Measurements from ENCODE around the gene FOXN3.

The FOXN3 gene

DNA sequence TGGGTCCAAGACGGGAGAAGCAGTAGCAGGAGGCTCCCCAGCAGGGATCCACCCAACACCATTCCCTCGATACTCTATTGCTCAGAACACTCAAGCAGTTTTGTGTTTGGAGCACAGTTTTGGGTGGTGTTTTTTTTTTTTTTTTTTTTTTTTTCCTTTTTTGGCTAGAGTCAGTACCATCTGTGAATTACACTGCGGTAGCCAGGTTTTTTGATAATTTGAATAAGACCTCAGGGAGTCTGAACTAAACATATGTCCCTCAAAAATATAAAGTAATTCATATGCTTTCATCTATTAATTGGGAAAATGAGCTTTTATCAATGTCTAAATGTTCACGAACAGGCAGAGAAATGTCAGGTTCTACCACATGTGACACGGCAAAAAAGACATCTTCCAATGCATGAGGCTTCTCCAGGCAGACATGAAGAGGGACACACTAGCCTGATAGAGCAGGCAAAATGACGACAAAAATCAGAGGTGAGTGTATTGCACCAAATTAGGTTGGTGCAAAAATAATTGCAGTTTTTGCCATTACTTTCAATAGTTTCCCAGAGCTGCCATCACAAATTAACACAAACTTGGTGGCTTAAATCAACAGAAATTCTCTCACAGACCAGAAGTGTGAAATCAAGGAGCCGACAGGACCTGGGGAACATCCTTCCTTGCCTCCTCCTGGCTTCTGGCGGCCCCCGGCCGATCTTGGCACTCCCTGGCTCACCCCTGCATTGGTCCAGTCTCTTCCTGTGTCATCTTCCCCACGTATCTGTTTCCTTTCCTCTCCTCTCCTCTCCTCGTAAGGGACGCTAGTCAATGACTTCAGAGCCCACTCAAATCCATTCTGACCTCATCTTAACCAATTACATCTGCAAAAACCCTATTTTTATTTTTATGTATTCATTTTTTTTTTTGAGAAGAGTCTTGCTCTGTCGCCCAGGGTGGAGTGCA, 33.9 kb downstream of the FOXN3 start:
- DNase-seq, result peak; percentile 95

DNA sequence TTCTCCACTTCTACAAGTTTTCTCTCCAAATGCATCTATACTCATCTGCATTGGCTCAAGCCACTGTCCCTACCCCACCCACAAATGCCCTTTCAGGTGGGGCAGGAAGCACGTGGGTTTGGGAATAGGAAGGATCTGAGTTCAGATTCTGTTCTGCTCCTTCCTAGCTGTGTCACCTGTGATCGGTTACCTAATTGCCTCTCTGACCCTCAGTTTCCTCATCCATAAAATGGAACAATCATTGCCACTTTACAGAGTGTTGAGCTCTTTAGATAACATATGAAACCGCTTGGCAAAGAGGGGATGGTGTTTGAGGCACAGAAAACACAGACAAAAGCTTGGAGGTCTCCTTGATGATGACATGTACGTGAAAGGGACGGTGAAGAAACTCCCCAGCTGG, 34.5 kb downstream of the FOXN3 start:
- no peak for DNase-seq

DNA sequence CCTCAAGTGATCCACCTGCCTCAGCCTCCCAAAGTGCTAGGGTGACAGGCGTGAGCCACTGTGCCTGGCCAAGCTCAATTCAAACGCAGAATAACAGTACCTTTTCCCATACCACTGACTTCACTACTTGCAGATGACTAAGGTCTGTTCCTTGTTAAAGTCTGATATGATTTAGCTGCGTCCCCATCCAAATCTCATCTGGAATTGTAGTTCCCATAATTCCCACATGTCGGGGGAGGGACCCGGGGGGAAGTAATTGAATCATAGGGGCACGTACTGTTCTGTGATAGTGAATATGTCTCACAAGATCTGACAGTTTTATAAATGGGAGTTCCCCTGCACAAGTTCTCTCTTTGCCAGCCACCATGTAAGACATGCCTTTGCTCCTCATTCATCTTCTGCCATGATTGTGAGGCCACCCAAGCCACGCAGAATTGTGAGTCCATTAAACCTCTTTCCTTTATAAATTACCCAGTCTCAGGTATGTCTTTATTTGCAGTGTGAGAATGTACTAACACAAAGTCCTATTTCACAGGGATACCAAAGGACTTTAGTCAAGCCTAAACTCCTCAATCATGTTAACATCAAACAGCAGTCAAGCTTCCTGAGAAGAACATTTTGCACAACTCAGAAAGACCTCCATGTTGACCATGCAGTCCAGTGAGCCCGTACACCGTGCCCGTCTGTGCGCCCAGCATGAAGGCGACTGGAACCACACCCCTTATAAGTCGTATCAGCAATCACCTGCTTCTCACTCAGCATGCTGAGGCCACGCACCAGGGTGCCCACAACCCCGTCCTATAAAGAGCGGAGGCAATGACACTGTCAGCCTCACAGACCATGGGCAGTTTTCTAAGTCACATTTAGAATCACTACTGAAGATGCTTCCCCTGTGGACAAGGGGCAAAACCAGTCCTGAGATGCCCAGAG, 36.9 kb downstream of the FOXN3 start:
- DNase-seq, result no peak

- no peak for DNase-seq
These were observed 38.0 kb downstream of the FOXN3 start for GRCh38 chr14:89379006-89379405.

DNA sequence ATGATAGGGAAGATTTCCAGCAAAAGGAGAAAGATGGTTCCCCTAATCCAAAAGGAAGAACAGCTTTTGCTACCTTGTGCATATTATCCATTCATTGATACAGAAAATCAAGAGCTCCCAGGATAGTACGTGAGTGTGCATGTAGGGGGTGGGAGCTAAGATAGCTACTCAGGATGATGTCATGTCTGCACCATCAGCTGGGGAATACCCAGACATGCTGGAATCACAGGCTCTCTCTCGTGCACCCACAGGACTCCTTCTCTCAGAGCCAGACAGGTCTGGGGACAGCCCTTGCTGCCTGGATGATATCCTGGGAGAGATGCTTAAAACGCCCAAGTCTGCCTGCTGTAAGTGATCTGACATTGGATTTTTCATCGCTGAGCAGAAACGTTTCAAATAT, 38.9 kb downstream of the FOXN3 start:
- DNase-seq, result no peak

DNA sequence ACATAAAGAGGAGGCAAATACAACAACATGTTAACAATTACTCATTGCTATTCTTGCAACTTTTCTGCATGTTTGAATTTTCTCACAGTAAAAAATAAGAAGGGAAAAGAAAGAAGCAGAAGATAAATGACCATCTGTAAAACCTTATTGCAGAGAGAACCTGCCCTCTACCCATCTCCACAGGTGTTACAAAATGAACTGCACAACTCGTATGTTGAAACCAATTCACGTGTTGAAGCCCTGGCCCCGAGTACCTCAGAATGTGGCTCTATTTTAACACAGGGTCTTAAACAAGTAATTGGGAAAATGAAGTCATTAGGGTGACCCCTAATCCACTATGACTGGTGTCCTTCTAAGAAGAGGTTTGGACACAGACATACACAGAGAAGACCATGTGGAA, 39.5 kb downstream of the FOXN3 start:
- no peak for DNase-seq

DNA sequence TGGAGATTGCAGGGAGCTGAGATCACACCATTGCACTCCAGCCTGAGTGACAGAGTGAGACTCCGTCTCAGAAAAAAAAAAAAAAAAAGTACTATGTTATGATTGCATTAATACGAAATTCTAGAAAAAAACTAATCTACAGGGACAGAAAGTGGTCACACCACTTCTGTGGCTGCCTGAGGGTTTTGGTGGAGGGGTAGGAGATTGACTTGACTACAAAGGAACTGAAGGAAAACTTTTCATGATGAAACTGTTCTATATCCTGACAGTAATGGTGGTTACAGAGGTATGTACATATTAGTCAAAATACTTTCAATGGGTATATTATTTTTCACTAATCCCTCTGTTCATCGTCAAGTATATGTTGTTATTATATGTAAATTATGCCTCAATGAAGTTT, 42.1 kb downstream of the FOXN3 start:
- no peak for DNase-seq

DNA sequence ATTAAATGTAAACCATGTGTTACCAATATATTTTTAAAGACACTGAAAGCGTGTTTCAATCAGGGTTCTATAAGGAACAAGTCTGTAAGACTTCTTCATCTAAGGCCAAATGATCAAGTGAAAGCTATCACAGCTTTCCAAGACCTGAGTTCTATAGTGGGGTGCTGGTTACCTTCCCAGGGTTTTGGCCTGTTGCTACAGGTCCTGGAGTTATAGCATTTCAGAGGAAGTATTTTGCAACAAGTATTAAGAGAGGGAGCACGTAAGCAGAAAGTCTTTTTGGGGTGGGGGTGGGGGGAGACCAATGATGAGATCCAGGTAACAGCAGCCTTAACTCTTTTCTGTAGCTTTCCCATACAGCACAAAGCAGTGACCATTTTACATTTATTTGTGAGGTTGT, 43.8 kb downstream of the FOXN3 start:
- no peak for DNase-seq

DNA sequence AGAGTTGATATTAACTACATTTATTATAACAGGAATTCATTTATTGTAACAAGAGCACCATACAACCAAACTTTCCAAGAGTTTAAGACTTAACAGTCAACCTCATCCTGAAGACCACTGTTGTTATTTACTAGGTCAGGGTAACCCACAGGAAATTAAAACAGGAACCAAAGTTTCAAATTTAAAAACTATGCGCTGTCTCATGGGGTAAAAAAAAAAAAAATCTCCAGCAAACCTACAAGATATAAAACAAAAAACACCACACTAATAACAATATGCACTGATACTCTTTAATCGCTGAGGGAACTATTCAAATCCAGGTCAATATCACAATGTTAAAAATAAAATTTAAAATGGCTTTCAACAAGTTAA, 44.5 kb downstream of the FOXN3 start:
- no peak for DNase-seq

- no peak for DNase-seq
These were observed 45.2 kb downstream of the FOXN3 start for GRCh38 chr14:89371585-89372511.

GRCh38 chr14:89370781-89371180, 46.3 kb downstream of the FOXN3 start:
- DNase-seq, result no peak

GRCh38 chr14:89370381-89370780, 46.7 kb downstream of the FOXN3 start:
- DNase-seq, result no peak

DNA sequence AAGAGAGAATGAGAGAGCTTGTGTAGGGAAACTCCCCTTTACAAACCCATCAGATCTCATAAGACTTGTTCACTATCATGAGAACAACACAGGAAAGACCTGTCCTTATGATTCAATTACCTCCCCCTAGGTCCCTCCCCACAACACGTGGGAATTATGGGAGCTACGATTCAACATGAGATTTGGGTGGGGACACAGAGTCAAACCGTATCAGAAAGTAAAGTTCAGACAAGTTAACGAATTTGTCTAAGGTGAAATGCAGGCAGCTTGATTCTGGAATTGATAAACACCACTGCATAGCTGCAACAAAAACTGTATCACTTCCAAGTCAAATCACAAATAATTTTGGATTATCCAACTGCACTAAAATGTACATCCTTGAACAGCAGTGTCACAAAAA, 47.4 kb downstream of the FOXN3 start:
- DNase-seq, result no peak

DNA sequence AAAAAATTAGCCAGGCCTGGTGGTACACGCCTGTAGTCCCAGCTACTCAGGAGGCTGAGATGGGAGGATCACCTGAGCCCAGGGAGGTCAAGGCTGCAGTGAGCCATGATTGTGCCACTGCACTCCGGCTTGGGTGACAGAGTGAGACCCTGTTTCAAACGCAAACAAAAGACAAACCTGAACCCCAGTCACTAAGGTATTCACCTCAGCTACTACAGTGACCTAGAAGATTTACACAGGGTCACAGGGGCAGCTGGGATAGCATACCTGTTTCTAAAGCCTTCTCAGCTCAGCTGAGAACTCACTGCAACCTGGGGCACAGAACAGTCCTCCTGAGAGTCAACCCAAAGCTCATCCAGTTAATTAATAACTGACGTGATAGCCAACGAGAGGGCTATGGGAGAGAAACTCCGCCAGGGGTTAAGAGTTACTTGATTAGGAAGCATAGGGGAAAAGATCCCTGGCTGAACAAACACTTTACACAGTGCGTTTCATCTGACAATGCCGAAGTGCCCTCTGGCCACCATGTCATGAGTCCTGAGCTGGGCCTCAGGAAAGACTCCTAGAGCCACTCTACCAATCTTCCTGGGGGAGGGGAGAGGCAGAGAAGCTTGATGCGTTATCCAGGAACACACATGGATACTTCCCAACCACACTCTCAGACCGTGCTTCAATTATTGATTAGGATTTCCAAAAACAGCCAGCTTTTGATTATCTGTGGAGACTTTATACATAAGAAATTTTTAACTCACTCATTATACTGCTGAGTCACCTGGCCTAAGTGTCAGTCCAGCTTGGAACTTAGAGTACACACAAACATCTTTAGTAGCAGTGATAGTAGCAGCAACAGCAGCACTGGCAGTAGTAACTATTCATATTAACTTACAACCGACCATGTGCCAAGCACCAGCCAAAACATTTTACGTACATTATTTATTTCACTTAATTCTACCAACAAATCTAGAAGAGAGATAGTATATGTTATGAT, 48.2 kb downstream of the FOXN3 start:
- no peak for DNase-seq

DNA sequence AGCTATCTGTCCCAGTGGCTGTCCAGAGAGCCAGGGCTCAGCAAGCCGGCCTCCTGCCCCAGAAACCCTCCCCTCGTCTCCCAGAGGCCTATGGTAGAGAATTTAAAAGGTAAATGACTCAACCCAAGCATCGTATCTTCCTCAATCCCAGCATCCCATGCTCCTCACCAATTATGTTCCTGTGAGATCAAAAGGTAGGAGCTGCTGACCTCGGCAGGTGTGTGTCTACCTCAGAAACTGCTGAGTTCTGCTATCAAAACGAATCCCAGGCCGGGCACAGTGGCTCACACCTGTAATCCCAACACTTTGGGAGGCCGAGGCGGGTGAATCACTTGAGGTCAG, 49.3 kb downstream of the FOXN3 start:
- no peak for DNase-seq

GRCh38 chr14:89366864-89367778, 49.9 kb downstream of the FOXN3 start:
- DNase-seq, result no peak

GRCh38 chr14:89365061-89365801, 51.8 kb downstream of the FOXN3 start:
- DNase-seq, result no peak

DNA sequence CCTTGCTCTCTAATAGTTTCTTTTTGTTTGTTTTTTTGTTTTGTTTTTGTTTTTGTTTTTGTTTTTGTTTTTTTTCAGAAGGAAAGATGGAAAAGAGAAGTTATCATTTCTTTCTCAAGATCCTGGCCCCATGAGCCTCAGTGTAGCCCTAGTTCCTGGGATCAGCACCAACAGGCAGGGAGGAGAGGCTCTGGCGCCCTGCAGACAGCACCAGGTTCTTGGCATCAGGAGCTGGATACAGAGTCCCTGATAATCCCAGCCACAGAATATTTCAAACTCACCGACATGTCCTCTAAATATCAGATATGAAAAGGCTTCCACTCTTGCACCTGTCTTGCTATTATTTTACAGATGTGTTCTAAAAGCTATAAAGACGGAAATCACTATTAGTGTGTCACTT, 52.7 kb downstream of the FOXN3 start:
- DNase-seq, result no peak

GRCh38 chr14:89360277-89360676, 56.8 kb downstream of the FOXN3 start:
- no peak for DNase-seq
